Kidney epithelial cell (primary cell): ENCODE results near the gene IFT43. TPM values are rescaled to one million over a fixed set of nuclear protein-coding genes. Genes with fewer than 3 reads are reported as not detected.

Source experiments
- DNase-seq: peaks from one replicate; pipeline ENCODE4 v3.0.0-alpha.2; 2010; ENCODE audit warnings: low read depth
- H3K27me3 ChIP-seq: 2 replicates; pipeline ENCODE4 v1.6.0; 2011; ENCODE audit warnings: low read length; ENCODE audit not compliant: control insufficient read depth, insufficient read depth
- H3K36me3 ChIP-seq: 2 replicates; pipeline ENCODE4 v1.5.1; 2011; ENCODE audit warnings: low read length; ENCODE audit not compliant: control insufficient read depth, insufficient read depth
- H3K4me3 ChIP-seq: 2 replicates; pipeline ENCODE4 v1.5.1; 2011; ENCODE audit warnings: low read depth, mild to moderate bottlenecking, control low read depth, low read length
- CTCF ChIP-seq: IDR thresholded peaks from 2 replicates; pipeline ENCODE4 v1.5.1; 2011; ENCODE audit warnings: mild to moderate bottlenecking, moderate library complexity, low read length, control low read depth, inconsistent platforms; ENCODE audit not compliant: insufficient read depth, poor library complexity, severe bottlenecking
- total RNA-seq: library from RNA; depleted of rRNA; stranded (reverse); fragments of >200 nt; gene quantifications from 2 replicates; pipeline ENCODE4 v1.2.3, GENCODE V29; 2015

Gene IFT43
- total RNA-seq, 1 donor from 2014 or later = 48.9 TPM

- Histone ChIP-seq H3K4me3 (no peak overlapping the region), H3K27me3 (no peaks in the 10 kb centered on the region), H3K36me3 (no peaks in the 10 kb centered on the region)
- TF ChIP-seq CTCF = no peak
- no peak for DNase-seq
These were observed 96.1 kb downstream of the IFT43 start for GRCh38 chr14:76081642-76082041.

- peaks cover under 1% of the 10 kb centered on the region for H3K27me3 ChIP-seq
- TF ChIP-seq CTCF = no peak
- H3K4me3 ChIP-seq = no peak overlapping the region
- no peaks in the 10 kb centered on the region for H3K36me3 ChIP-seq
- no peak for DNase-seq
These were observed 98.5 kb downstream of the IFT43 start for GRCh38 chr14:76083796-76084765.

GRCh38 chr14:76085358-76085757, 99.8 kb downstream of the IFT43 start:
- no peak for DNase-seq
- H3K27me3 ChIP-seq = peaks cover 2% of the 10 kb centered on the region
- TF ChIP-seq CTCF = no peak
- no peak overlapping the region for H3K4me3 ChIP-seq
- no peaks in the 10 kb centered on the region for H3K36me3 ChIP-seq

GRCh38 chr14:76086636-76087035, 101.1 kb downstream of the IFT43 start:
- TF ChIP-seq CTCF = no peak
- Histone ChIP-seq H3K4me3 (no peak overlapping the region), H3K36me3 (no peaks in the 10 kb centered on the region), H3K27me3 (peaks cover 2% of the 10 kb centered on the region)
- DNase-seq = no peak

GRCh38 chr14:76088326-76088725, 102.8 kb downstream of the IFT43 start:
- TF ChIP-seq CTCF = no peak
- no peak for DNase-seq

More at GRCh38 chr14:76088326-76088725, 102.8 kb downstream of the IFT43 start:
- Histone ChIP-seq H3K27me3 (peaks cover 2% of the 10 kb centered on the region), H3K36me3 (no peaks in the 10 kb centered on the region), H3K4me3 (no peak overlapping the region)
